ENCODE results near the gene PLCB1.
A peak's percentile ranks its signal among the peaks of the same experiment; 100 is the strongest.

PLCB1 gene

DNA sequence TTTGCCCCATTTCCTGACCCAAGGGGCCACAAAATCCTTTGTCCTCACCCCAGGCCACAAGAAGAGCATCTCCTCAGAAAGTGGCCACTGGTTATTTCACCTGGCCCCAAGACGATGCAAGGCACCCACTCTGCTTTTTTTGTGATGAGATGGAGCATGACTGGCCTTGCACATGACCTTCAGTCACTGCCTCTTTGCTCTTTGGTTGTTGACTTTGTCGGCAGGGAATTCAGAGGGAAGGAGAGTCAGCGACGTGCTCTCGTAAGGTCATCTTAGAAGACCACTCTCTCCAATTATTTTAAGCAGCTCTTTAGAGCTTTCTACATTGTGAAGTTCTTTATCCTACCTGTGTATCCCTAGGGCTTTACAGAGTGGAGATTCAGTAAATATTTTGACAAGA lies 306.7 kb downstream of the PLCB1 start:
- TF ChIP-seq, protein P1, sequence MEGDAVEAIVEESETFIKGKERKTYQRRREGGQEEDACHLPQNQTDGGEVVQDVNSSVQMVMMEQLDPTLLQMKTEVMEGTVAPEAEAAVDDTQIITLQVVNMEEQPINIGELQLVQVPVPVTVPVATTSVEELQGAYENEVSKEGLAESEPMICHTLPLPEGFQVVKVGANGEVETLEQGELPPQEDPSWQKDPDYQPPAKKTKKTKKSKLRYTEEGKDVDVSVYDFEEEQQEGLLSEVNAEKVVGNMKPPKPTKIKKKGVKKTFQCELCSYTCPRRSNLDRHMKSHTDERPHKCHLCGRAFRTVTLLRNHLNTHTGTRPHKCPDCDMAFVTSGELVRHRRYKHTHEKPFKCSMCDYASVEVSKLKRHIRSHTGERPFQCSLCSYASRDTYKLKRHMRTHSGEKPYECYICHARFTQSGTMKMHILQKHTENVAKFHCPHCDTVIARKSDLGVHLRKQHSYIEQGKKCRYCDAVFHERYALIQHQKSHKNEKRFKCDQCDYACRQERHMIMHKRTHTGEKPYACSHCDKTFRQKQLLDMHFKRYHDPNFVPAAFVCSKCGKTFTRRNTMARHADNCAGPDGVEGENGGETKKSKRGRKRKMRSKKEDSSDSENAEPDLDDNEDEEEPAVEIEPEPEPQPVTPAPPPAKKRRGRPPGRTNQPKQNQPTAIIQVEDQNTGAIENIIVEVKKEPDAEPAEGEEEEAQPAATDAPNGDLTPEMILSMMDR (conservative IDR thresholded peaks at IDR 0.05; ENCODE audit: control insufficient read depth, insufficient read depth, low read depth, low read length), result no peak
- DNase-seq (ENCODE audit: low read depth), result no peak
- H3K4me3 ChIP-seq (ENCODE audit: control insufficient read depth, low read depth, low read length), result no peak overlapping the region

DNA sequence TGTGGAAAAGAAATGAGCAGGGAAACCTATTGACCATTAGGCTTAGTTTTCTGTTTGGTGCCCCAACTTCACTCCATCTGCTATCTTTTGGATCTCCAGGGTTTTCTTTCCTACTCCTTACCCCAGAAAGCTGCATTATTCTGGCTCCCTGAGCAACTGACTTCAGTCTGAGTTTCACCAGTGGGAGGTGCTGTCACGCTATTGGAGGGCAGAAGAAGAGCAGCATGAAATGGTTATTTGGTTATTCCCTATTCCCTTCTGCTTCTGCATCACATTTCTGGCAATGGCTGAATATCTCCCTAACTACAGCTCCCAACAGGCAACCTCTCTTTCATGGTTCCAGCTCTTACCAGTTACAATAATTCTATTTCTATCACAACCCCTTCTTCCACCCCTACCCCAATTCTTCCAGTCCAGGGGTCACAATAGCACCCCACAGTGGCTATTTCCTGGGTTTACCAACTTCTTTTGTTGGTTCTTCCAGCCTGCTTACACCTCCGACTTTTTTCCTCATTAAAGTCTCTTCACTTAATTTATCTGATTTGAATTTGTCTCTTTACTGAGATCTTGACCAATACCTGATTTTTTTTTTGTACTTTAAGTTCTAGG lies 311.5 kb downstream of the PLCB1 start:
- TF ChIP-seq, protein P1 (conservative IDR thresholded peaks at IDR 0.05; ENCODE audit: control insufficient read depth, insufficient read depth, low read depth, low read length), result no peak
- DNase-seq (ENCODE audit: low read depth), result no peak
- H3K4me3 ChIP-seq (ENCODE audit: control insufficient read depth, low read depth, low read length), result no peak overlapping the region

DNA sequence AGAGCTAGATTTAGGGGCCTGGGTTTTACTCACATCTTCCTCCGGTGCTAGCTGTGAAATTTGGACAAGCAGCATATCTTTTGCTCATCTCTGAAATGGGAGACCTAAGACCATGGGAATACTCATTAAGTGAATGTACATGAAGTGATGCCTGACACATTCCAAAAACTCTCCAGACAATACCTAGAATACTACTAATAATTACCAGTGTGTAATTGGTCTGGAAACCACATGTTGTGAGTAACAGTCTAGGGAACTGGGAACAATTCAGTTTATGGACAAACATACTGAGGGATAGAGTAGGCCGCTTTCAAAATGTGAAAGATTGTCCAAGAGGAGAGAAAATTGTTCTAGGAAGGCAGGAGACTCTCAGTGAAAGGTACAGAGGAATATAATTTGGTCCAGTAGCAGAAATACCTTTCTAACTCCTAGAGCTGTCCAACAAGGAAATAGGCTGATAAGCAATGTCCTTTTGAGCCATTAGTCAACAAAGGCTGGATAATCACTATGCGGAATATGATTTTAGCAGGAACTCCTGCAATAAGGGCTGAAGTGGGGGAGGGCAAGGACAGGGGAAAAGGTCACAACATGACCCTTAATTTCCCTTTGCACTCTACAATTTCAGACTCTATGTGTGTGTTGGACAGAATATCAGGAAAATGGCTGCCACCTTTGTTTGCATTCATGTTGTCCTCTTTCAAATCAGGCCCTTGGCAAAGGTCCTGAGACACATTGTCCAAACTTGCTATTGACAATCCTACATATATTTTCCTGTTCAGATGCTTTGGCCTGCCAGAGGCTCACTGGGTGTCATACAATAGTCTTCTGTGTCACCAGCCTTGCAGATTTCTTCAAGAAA lies 315.4 kb downstream of the PLCB1 start:
- H3K4me3 ChIP-seq (ENCODE audit: control insufficient read depth, low read depth, low read length), result no peak overlapping the region
- TF ChIP-seq, protein P1 (conservative IDR thresholded peaks at IDR 0.05; ENCODE audit: control insufficient read depth, insufficient read depth, low read depth, low read length), result no peak

DNA sequence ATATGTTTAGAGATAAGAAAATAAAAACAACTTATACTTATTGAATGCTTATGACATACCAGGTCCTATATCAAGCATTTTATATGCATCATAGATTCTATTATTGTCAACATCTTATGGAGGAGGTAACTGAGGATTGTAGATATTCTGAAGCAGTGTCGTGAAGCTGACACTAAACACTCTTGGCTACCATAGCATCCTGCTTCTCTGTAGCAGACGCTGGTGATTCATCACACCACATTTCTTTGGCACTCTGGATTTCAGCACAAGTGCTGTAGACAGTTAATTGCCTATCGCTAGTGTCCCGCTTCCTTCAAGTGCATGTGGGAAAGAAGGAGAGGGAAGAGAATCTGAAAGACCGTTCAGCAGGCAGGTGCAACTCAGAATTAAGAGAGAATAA lies 317.1 kb downstream of the PLCB1 start:
- no peak overlapping the region for H3K4me3 ChIP-seq (ENCODE audit: control insufficient read depth, low read depth, low read length)
- peak; percentile 39 for DNase-seq (ENCODE audit: low read depth)
- TF ChIP-seq, protein P1 (conservative IDR thresholded peaks at IDR 0.05; ENCODE audit: control insufficient read depth, insufficient read depth, low read depth, low read length), result no peak

More for the DNA sequence above, 315.4 kb downstream of the PLCB1 start:
- DNase-seq (ENCODE audit: low read depth), result no peak

DNA sequence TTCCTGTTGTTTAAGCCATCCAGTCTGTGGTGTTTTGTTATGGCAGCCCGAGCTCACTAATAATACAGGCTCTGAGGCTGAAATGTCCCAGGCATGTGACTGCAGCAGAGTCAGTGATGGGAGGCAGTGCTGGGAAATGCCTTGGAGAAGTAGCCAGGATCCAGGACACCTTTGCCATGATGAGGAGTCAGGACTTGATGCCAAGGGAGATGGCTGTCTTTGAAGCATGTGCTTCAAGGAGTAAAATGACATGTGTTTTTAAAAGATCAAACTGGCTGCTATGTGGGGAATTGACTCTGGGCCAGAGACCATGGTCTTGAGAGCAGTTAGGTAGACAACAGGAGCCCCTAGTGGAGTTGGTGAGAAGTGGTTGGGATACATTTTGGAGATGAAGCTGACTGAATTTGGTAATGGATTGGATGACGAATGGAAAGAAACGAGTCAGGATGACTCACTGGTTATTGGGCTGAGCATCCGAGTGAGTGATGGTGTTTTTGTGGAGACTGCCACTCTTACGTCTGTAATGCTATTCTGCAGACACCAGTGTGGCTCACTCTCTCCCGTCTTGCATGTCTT lies 322.2 kb downstream of the PLCB1 start:
- TF ChIP-seq, protein P1 (conservative IDR thresholded peaks at IDR 0.05; ENCODE audit: control insufficient read depth, insufficient read depth, low read depth, low read length), result peak; percentile 73
- peak; percentile 98 for DNase-seq (ENCODE audit: low read depth)
- H3K4me3 ChIP-seq (ENCODE audit: control insufficient read depth, low read depth, low read length), result no peak overlapping the region

DNA sequence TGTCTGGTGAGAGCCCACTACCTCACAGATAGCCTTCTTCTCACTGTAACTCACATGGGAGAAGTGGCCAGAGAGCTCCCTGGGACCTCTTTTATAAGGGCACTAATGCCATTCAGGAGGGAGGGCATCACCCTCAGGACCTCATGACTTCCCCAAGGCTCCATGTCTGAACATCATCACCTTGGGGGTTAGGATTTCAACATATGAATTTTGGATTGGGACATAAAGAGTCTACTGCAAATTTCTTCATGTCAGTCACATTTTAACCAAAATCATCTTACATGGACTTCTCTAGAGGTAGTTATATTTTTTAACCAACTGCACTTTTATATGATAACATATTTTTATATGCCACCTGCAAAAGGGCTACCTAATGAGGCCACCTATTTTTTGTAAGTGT lies 324.7 kb downstream of the PLCB1 start:
- no peak overlapping the region for H3K4me3 ChIP-seq (ENCODE audit: control insufficient read depth, low read depth, low read length)
- DNase-seq (ENCODE audit: low read depth), result no peak
- TF ChIP-seq, protein P1 (conservative IDR thresholded peaks at IDR 0.05; ENCODE audit: control insufficient read depth, insufficient read depth, low read depth, low read length), result no peak

Measured in fibroblast of mammary gland (primary cell).